ENCODE results near the gene LYSET. TPM values are rescaled to one million over a fixed set of nuclear protein-coding genes. Genes with fewer than 3 reads are reported as not detected.
"Not testable (repeated sequence)": the region's sequence is repeated elsewhere in the genome, so short reads cannot be mapped to it uniquely, and the experiment has no call there.

LYSET gene, protein sequence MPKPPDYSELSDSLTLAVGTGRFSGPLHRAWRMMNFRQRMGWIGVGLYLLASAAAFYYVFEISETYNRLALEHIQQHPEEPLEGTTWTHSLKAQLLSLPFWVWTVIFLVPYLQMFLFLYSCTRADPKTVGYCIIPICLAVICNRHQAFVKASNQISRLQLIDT
- polyA plus RNA-seq = 10 to 100 TPM; 29.9 to 31.8 (median 30.3) TPM

DNA sequence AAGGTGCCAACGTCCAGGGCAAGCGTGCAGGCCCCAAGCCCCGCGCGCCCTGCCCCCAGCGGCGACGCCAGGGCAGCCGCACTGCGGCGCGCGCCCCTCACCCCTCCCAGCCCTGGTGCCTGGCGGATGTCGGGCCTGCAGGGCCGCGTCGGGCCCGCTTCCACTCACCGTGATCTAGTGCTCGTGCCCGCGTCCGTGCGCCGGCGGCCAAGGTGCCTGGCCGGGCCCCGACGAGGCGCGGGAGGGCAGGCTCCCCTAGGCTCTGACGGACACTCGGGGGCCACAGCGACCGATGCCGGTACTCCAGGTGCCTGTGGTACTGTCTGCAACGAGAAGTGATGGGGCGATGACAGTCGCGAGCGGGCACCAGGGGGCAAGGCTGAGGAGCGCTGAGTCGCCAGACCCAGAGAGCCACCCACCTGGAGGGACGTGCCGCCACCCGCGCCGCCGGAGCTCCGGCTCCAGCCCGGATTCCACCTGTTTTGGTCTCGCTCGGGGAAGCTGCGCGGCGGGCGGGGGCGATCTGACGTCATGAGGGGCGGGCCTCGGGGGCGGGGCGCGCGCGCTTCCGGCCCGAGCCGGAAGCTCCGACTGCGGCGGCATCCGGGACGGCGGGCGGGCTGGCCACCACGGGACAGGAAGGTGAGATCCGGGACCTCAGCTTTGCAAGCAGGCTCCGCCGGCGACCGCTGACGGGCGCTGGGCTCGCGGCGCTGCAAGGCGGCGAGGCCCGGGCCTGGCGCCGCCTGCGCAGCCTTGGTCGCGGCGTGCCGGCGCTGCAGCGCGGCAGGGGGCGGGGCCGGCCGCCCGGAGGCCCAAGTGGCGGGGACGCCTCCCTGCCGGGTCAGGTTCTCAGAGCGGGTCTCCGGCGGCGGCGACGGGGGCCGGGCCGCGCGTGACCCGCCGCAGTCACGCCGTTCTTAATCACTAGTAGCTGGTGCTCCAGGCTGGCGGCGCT lies at the start of gene LYSET, which contains the start of gene MOAP1:
LYSET (plus strand) TSS at position 927 of the 958 bp plus-strand sequence. CDS start 89 bp downstream, outside the sequence.
MOAP1 (minus strand) TSS at position 507 of the 958 bp plus-strand sequence. CDS start 655 bp downstream, outside the sequence.
- peaks cover 34 to 42% of the 10 kb centered on the region in 2 donors for H3K4me1 Mint-ChIP-seq
- H3K9me3 Mint-ChIP-seq = no peaks in the 10 kb centered on the region
- peaks cover 3 to 9% (median 4%) of the 10 kb centered on the region in 3 donors for H3K36me3 Mint-ChIP-seq
- DNase-seq = peak; percentile 92 to 95 (median 94)
- peak within 1 kb of the TSS; percentile 96 to 98 (median 97) for H3K27ac Mint-ChIP-seq
- peaks cover 5 to 21% (median 17%) of the 10 kb centered on the region in 3 donors for H3K27me3 Mint-ChIP-seq (ENCODE audit: low read depth in 3 of 3)
- H3K4me3 Mint-ChIP-seq = peak within 1 kb of the TSS; percentile 93 to 96 (median 94)

DNA sequence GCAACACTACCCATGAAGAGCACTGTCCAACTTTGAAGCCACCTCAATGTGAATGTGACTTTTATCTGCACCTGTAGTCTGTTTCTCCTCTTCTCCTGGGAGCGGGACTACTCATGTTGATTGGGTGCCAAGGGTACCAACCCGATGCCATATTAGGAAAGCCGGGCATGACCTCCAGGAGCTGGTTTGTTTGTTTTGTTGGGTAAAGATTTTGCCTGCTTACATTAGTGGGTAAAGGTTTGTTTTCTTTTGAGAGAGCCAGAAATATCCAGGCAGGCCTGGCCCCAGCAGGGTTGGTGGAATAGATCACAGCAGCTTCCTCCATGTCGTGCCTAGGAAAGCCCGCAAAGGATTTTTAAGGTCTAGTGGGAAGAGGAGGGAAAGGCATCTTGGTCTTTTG lies 49.7 kb upstream of the LYSET start:
- peaks cover 2 to 6% (median 3%) of the 10 kb centered on the region in 3 donors for H3K27me3 Mint-ChIP-seq (ENCODE audit: low read depth in 3 of 3)
- peaks cover 2 to 6% of the 10 kb centered on the region in 2 donors for H3K4me1 Mint-ChIP-seq
- DNase-seq = no peak
- H3K9me3 Mint-ChIP-seq = no peaks in the 10 kb centered on the region
- H3K36me3 Mint-ChIP-seq = no peaks in the 10 kb centered on the region
- no peak overlapping the region for H3K27ac Mint-ChIP-seq
- no peak overlapping the region for H3K4me3 Mint-ChIP-seq

- DNase-seq = no peak
- Mint-ChIP-seq H3K9me3 (no peaks in the 10 kb centered on the region), H3K36me3 (no peaks in the 10 kb centered on the region), H3K4me3 (no peak overlapping the region), H3K4me1 (peaks cover 2 to 6% of the 10 kb centered on the region in 2 donors), H3K27me3 (ENCODE audit: low read depth in 3 of 3) (peaks cover 2 to 6% (median 3%) of the 10 kb centered on the region in 3 donors), H3K27ac (no peak overlapping the region)
Observed at GRCh38 chr14:93136009-93136408, 49.1 kb upstream of the LYSET start.

- H3K9me3 Mint-ChIP-seq; H3K27ac Mint-ChIP-seq; H3K36me3 Mint-ChIP-seq; DNase-seq; H3K4me3 Mint-ChIP-seq; H3K27me3 Mint-ChIP-seq (ENCODE audit: low read depth in 3 of 3); H3K4me1 Mint-ChIP-seq: not testable (repeated sequence)
Observed at GRCh38 chr14:93136508-93136907, 48.6 kb upstream of the LYSET start.

DNA sequence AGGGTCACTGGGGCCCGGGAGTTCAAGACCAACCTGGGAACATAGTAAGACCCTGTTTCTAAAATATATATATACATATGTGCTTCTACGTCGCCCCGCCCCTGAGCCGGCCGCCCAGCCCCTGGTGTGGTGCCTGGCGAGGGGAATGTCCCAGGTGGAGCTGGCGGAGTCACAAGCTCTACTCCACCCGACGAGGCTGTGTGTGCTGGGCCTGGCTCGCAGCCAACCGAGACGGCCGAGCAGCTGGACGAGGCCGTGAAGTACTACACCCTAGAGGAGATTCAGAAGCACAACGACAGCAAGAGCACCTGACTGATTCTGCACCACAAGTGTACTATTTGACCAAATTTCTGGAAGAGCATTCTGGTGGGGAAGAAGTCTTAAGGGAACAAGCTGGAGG lies 47.3 kb upstream of the LYSET start:
- no peaks in the 10 kb centered on the region for H3K36me3 Mint-ChIP-seq
- no peak for DNase-seq
- H3K9me3 Mint-ChIP-seq = no peaks in the 10 kb centered on the region
- H3K27ac Mint-ChIP-seq = no peak overlapping the region
- H3K27me3 Mint-ChIP-seq (ENCODE audit: low read depth in 3 of 3) = peaks cover 0 to 8% (median 4%) of the 10 kb centered on the region in 3 donors
- H3K4me1 Mint-ChIP-seq = peaks cover 2 to 6% of the 10 kb centered on the region in 2 donors
- no peak overlapping the region for H3K4me3 Mint-ChIP-seq

- H3K4me1 Mint-ChIP-seq = peaks cover 2 to 6% of the 10 kb centered on the region in 2 donors
- no peak overlapping the region for H3K27ac Mint-ChIP-seq
- no peaks in the 10 kb centered on the region for H3K36me3 Mint-ChIP-seq
- no peak for DNase-seq
- peaks cover 2 to 8% (median 2%) of the 10 kb centered on the region in 3 donors for H3K27me3 Mint-ChIP-seq (ENCODE audit: low read depth in 3 of 3)
- no peaks in the 10 kb centered on the region for H3K9me3 Mint-ChIP-seq
- no peak overlapping the region for H3K4me3 Mint-ChIP-seq
Observed at GRCh38 chr14:93142854-93143652, 42.1 kb upstream of the LYSET start.

GRCh38 chr14:93146119-93146518 lies 39.0 kb upstream of the LYSET start:
- Mint-ChIP-seq H3K36me3 (no peaks in the 10 kb centered on the region), H3K27me3 (ENCODE audit: low read depth in 3 of 3) (peaks cover 2% of the 10 kb centered on the region in 3 donors), H3K9me3 (no peaks in the 10 kb centered on the region), H3K4me1 (no peaks in the 10 kb centered on the region), H3K27ac (no peak overlapping the region), H3K4me3 (no peak overlapping the region)
- DNase-seq = no peak

DNA sequence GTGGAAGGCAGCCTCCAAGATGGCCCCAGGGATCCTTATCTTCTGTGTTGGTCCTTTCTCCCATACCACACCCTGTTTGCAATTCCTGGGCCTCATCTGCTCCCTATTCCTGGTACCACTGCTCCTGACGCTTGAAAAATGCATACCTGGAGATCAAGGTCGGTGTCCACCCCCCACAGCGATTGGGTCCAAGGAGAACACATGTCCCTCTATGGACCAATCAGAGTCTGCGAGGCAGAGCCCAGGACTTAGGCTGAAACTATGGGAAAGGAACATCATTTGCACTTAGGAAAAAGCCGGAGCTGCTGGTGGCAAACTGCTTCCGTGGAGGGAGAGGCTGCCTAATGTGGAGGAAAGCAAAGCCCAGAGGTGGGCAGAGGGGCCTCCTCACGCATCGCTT lies 36.1 kb upstream of the LYSET start:
- Mint-ChIP-seq H3K36me3 (no peaks in the 10 kb centered on the region), H3K4me3 (no peak overlapping the region), H3K27ac (no peak overlapping the region), H3K9me3 (no peaks in the 10 kb centered on the region), H3K27me3 (ENCODE audit: low read depth in 3 of 3) (peaks cover 0 to 2% (median 2%) of the 10 kb centered on the region in 3 donors), H3K4me1 (no peaks in the 10 kb centered on the region)
- no peak for DNase-seq

GRCh38 chr14:93150227-93151208 lies 34.6 kb upstream of the LYSET start:
- Mint-ChIP-seq H3K27ac (no peak overlapping the region), H3K36me3 (no peaks in the 10 kb centered on the region)

GRCh38 chr14:93153121-93153520 lies 32.0 kb upstream of the LYSET start:
- H3K4me3 Mint-ChIP-seq = no peak overlapping the region

More at GRCh38 chr14:93150227-93151208, 34.6 kb upstream of the LYSET start:
- Mint-ChIP-seq H3K4me3 (no peak overlapping the region), H3K4me1 (no peaks in the 10 kb centered on the region), H3K27me3 (ENCODE audit: low read depth in 3 of 3) (peaks cover 0 to 2% (median 2%) of the 10 kb centered on the region in 3 donors), H3K9me3 (no peaks in the 10 kb centered on the region)
- DNase-seq = no peak

GRCh38 chr14:93155667-93156066 lies 29.4 kb upstream of the LYSET start:
- H3K27ac Mint-ChIP-seq = no peak overlapping the region
- H3K9me3 Mint-ChIP-seq = no peaks in the 10 kb centered on the region
- H3K4me1 Mint-ChIP-seq = no peaks in the 10 kb centered on the region
- H3K36me3 Mint-ChIP-seq = no peaks in the 10 kb centered on the region
- H3K4me3 Mint-ChIP-seq = no peak overlapping the region
- H3K27me3 Mint-ChIP-seq (ENCODE audit: low read depth in 3 of 3) = peaks cover 0 to 2% (median 0%) of the 10 kb centered on the region in 3 donors
- no peak for DNase-seq

More at GRCh38 chr14:93153121-93153520, 32.0 kb upstream of the LYSET start:
- Mint-ChIP-seq H3K27ac (no peak overlapping the region), H3K4me1 (no peaks in the 10 kb centered on the region), H3K27me3 (ENCODE audit: low read depth in 3 of 3) (peaks cover 0 to 2% (median 2%) of the 10 kb centered on the region in 3 donors), H3K9me3 (no peaks in the 10 kb centered on the region), H3K36me3 (no peaks in the 10 kb centered on the region)
- DNase-seq = no peak

- Mint-ChIP-seq H3K27me3 (ENCODE audit: low read depth in 3 of 3) (peaks cover 0 to 2% (median 0%) of the 10 kb centered on the region in 3 donors), H3K36me3 (no peaks in the 10 kb centered on the region), H3K27ac (no peak overlapping the region), H3K4me1 (no peaks in the 10 kb centered on the region), H3K9me3 (no peaks in the 10 kb centered on the region), H3K4me3 (no peak overlapping the region)
- DNase-seq = no peak
Observed at GRCh38 chr14:93156693-93157369, 28.3 kb upstream of the LYSET start.

Data from immature natural killer cell (primary cell).